ENCODE measurements around the gene CYP4A11. TPM values are rescaled to one million over a fixed set of nuclear protein-coding genes. Genes with fewer than 3 reads are reported as not detected.
A peak's percentile ranks its signal among the peaks of the same experiment; 100 is the strongest.

CYP4A11 gene
- total and polyA plus RNA-seq, 4 donors: 190 to 582 (median 383) TPM

- H3K4me3 ChIP-seq (ENCODE audit: low read depth in 1 of 3, low read length in 3 of 3): no peak overlapping the region
- H3K9me3 ChIP-seq (ENCODE audit: control insufficient read depth in 4 of 4, low read length in 3 of 4): no peaks in the 10 kb centered on the region
- peaks cover 3 to 36% (median 14%) of the 10 kb centered on the region in 4 donors for H3K36me3 ChIP-seq (ENCODE audit: control insufficient read depth in 4 of 4, insufficient read depth in 3 of 4, low read depth in 1 of 4, low read length in 3 of 4)
- 52% methylated on average over 1 of the region's 1 CpG for WGBS
- no peak overlapping the region for H3K9ac ChIP-seq (ENCODE audit: low read depth in 1 of 2, low read length in 2 of 2)
- peaks cover 0 to 34% (median 6%) of the 10 kb centered on the region in 4 donors for H3K4me1 ChIP-seq (ENCODE audit: control insufficient read depth in 4 of 4, insufficient read depth in 4 of 4, low read length in 3 of 4)
- TF ChIP-seq REST (IDR thresholded peaks at IDR 0.05) (no peak), YY1 (IDR thresholded peaks at IDR 0.05) (no peak), JUND (IDR thresholded peaks at IDR 0.05) (no peak), SP1 (IDR thresholded peaks at IDR 0.05) (no peak), CTCF (IDR thresholded peaks at IDR 0.05; ENCODE audit: low read depth, low read length, missing input control) (no peak), FOXA1 (IDR thresholded peaks at IDR 0.05) (no peak), ZBTB33 (IDR thresholded peaks at IDR 0.05) (no peak), EGR1 (IDR thresholded peaks at IDR 0.05; ENCODE audit: low read depth in 2 of 2) (no peak), RXRA (IDR thresholded peaks at IDR 0.05) (no peak), ATF3 (IDR thresholded peaks at IDR 0.05) (no peak), RAD21 (IDR thresholded peaks at IDR 0.05) (no peak), HNF4G (IDR thresholded peaks at IDR 0.05) (no peak), HNF4A (conservative IDR thresholded peaks at IDR 0.05) (no peak), TAF1 (conservative IDR thresholded peaks at IDR 0.05) (no peak)
- no peaks in the 10 kb centered on the region for H3K27me3 ChIP-seq (ENCODE audit: control insufficient read depth in 4 of 4, insufficient read depth in 4 of 4, low read length in 3 of 4)
- peak overlapping the region in 1 of 2 donors; percentile 1 for H3K27ac ChIP-seq (ENCODE audit: low read depth in 1 of 2, low read length in 2 of 2)
- no peak for DNase-seq (ENCODE audit: low spot score)
Observed at GRCh38 chr1:46937270-46937669, 4.0 kb downstream of the CYP4A11 start.

- DNase-seq (ENCODE audit: low spot score): no peak
- Histone ChIP-seq H3K27me3 (ENCODE audit: control insufficient read depth in 4 of 4, insufficient read depth in 4 of 4, low read length in 3 of 4) (no peaks in the 10 kb centered on the region), H3K36me3 (ENCODE audit: control insufficient read depth in 4 of 4, insufficient read depth in 3 of 4, low read depth in 1 of 4, low read length in 3 of 4) (peaks cover 3 to 36% (median 16%) of the 10 kb centered on the region in 4 donors), H3K4me3 (ENCODE audit: low read depth in 1 of 3, low read length in 3 of 3) (no peak overlapping the region), H3K9ac (ENCODE audit: low read depth in 1 of 2, low read length in 2 of 2) (no peak overlapping the region), H3K9me3 (ENCODE audit: control insufficient read depth in 4 of 4, low read length in 3 of 4) (no peaks in the 10 kb centered on the region), H3K4me1 (ENCODE audit: control insufficient read depth in 4 of 4, insufficient read depth in 4 of 4, low read length in 3 of 4) (peaks cover 0 to 31% (median 4%) of the 10 kb centered on the region in 4 donors), H3K27ac (ENCODE audit: low read depth in 1 of 2, low read length in 2 of 2) (no peak overlapping the region)
- TF ChIP-seq YY1 (IDR thresholded peaks at IDR 0.05) (no peak), RXRA (IDR thresholded peaks at IDR 0.05) (no peak)
- 63% methylated on average over 1 of the region's 1 CpG for WGBS
Observed at GRCh38 chr1:46936788-46937187, 4.5 kb downstream of the CYP4A11 start.
